HPDE6-E6E7 (cell line): ENCODE results near the gene ZNRF1.

ENCODE experiments used
- DNase-seq: peaks from one replicate; pipeline ENCODE4 v3.0.0; 2011; ENCODE audit warnings: missing footprints; ENCODE audit errors: extremely low spot score

The ZNRF1 gene

DNA sequence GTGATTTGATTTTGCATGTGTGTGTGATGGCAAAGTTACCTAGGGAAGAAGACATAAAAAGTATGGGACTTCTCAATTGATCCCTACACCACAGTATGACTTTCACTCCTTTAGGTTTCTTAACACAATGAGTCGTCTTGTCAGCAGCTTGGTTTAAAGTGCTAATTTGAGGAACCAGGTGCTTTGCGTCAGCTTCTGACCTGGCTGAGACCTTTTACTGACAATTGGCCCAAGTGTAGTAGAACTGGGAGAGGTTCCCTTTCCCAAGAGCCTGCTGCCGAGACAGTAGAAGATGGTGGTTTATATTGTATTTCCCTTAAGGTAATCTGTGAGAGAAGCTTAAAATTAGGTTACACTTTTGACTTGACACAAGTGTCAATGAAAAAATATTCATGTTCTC, 62.8 kb downstream of the ZNRF1 start:
- no peak for DNase-seq

GRCh38 chr16:75062135-75062975, 63.5 kb downstream of the ZNRF1 start:
- DNase-seq, result no peak

DNA sequence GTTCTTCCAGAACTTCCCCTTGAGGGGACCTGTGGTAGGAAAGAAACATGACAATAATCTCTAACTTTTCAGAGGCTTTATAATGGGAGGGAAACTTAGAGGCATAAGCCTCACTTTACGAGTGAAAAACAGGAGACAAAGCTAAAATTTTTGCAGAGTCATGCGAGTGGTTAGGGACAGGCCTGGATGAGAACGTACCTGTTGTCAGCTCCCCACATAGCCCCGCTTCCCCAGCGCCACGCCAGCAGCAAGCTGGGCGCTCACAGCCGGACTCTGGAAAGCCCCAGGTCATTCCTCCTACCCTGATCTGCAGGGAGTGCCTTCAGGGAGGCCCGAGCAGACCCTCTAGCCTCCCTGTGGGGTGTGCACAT, 64.1 kb downstream of the ZNRF1 start:
- DNase-seq, result no peak

- no peak for DNase-seq
Observed at GRCh38 chr16:75063549-75064088, 64.8 kb downstream of the ZNRF1 start.

GRCh38 chr16:75064403-75065148, 65.8 kb downstream of the ZNRF1 start:
- DNase-seq, result peak; percentile 32

DNA sequence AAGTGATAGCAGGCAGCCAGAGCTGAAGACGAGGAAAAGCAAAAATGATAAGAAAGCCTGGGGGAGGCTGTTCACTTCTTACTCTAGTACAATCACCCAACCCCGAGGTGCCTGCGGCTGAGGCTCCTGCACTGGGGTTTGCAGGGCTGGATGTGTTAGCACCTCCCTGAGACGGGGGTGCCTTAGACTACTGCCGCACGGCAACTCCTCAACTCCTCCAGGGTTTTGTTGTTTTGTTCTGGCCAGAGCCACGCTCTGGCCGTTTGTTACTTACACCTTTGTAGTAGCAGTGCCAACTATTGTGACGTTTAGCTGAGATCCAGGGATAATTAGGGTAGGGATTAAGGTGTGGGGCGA, 66.3 kb downstream of the ZNRF1 start:
- DNase-seq, result no peak

DNA sequence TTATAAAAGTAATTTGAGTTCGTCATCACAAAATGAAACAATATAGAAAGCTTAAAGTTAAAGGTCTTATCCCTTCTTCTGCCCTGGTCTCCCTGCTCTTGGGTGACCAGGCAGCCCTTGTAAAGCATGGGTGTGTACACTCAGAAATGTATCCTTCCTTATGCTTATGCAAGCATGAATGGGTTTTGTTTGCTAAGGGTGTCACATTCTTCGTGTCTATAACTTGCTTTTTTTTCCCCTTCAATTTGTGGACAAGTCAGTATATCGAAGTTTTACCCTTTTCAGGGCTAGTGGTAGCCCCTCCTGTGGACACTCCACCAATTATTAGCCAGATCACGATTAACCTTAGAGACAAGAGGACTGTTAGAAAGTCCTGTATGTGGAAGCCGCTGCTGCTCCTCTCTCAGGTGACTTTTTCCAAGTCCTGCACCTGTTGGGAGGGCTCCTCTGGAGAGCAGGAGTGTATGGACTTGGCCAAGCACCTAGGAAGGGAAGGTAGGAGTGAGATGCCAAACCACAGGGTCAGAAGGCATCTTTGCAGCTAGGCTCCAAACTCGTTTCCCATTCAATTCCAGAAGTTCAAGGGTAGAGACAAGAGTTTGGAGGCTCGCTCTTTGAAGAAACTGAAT, 66.8 kb downstream of the ZNRF1 start:
- no peak for DNase-seq

- DNase-seq, result no peak
Observed at GRCh38 chr16:75066861-75067447, 68.1 kb downstream of the ZNRF1 start.

- DNase-seq, result no peak
Observed at GRCh38 chr16:75068085-75069031, 69.5 kb downstream of the ZNRF1 start.

DNA sequence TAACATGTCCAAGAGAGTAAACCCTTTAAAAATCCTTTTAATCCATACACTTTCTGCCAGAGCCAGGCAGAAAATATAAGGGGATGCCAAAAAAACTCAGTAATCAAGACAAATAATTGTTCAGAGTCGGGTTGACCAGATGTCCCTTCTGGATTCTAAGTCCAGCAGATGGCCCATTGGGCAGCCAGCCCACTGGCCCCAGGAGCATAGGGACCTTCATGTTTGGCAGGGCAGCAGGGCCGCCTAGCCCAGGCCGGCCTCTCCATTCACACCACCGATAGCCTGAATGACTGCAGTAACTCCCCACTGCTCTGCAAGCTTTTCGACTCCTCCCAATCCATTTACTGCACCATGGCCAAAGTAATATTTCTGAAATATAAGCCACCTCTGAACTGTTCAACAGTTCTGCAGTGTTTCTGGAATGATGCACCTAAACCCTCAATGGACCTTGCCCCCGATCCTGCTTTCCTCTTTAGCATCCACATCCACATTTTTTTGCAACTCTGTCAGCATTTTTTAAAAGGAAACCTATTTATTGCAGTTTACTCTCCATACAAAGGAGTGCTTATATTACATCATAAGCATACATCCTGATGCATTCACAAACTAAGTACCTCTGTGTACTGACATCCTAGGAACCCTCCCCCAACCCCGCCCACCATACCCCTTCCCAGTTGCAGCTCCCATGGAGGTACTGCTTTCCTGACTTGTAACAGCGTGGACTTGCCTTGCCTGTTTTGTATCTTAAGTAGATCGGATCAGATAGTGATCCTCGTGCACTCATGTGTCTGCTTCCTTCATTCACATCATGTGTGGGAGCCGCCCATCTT, 71.4 kb downstream of the ZNRF1 start:
- no peak for DNase-seq

- DNase-seq, result no peak
Observed at GRCh38 chr16:75071621-75072020, 72.8 kb downstream of the ZNRF1 start.

GRCh38 chr16:75072239-75072947, 73.6 kb downstream of the ZNRF1 start:
- no peak for DNase-seq

- no peak for DNase-seq
Observed at GRCh38 chr16:75073545-75074303, 74.9 kb downstream of the ZNRF1 start.

GRCh38 chr16:75074304-75074793, 75.5 kb downstream of the ZNRF1 start:
- DNase-seq, result no peak

GRCh38 chr16:75074920-75075687, 76.3 kb downstream of the ZNRF1 start:
- no peak for DNase-seq

DNA sequence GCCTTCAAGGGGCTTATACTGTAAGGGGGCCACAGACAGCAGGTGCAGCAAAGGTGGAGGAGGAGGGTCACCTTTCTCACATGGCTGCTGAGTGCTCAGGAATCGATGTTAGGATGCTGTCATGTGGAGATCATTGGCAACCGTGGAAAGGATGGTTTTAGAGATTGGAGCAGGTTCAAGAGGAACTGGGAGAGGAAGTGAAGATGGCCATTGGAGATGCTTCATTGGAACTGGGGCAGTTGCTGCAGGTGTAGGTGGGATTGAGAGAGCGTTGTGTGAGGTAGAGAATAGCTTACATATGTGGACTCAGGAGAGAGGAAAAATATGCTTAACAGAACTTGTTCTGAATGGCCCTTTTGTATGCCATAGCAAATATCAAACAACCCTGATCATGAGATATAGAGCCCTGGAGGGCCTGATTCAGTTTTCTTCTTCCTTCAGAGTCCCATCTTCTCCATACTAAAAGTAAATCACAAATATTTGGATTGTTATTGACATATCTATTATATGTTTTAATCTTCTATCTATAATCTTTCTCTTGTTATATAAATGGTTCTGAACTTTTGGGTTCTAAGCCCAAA, 77.0 kb downstream of the ZNRF1 start:
- no peak for DNase-seq

- no peak for DNase-seq
Observed at GRCh38 chr16:75078886-75079285, 80.1 kb downstream of the ZNRF1 start.
